HTERT RPE-1 (cell line): ENCODE measurements around the gene KDM2A.
"Not testable (repeated sequence)": the region's sequence is repeated elsewhere in the genome, so short reads cannot be mapped to it uniquely, and the experiment has no call there.

Experiments used
- in situ Hi-C: fragments of 300-500 bp; cut with MboI; formaldehyde crosslinking; loops from 4 replicates; pipeline ENCODE4 v1.14.3; 2020; ENCODE audit warnings: low sequenced_read_pairs

The KDM2A gene

GRCh38 chr11:67167091-67167490, 48.0 kb downstream of the KDM2A start:
- in situ Hi-C loops, result no loop called here

GRCh38 chr11:67167719-67168118, 48.7 kb downstream of the KDM2A start:
- in situ Hi-C loops, result no loop called here

GRCh38 chr11:67168911-67169310, 49.8 kb downstream of the KDM2A start:
- in situ Hi-C loops, result not testable (repeated sequence)

GRCh38 chr11:67174311-67174710, 55.2 kb downstream of the KDM2A start:
- in situ Hi-C loops, result no loop called here

GRCh38 chr11:67177399-67178281, 58.6 kb downstream of the KDM2A start:
- in situ Hi-C loops, result no loop called here

GRCh38 chr11:67178421-67178820, 59.4 kb downstream of the KDM2A start:
- in situ Hi-C loops, result no loop called here

GRCh38 chr11:67178878-67179277, 59.8 kb downstream of the KDM2A start:
- in situ Hi-C loops, result no loop called here

- in situ Hi-C loops, result no loop called here
Observed at GRCh38 chr11:67179892-67180490, 60.9 kb downstream of the KDM2A start.

GRCh38 chr11:67194096-67194495, 75.0 kb downstream of the KDM2A start:
- in situ Hi-C loops, result no loop called here

- in situ Hi-C loops, result no loop called here
Observed at GRCh38 chr11:67195971-67196456, 77.0 kb downstream of the KDM2A start.

GRCh38 chr11:67197606-67198005, 78.5 kb downstream of the KDM2A start:
- in situ Hi-C loops, result no loop called here

- in situ Hi-C loops, result not testable (repeated sequence)
Observed at GRCh38 chr11:67198781-67199180, 79.7 kb downstream of the KDM2A start.

- in situ Hi-C loops, result no loop called here
Observed at GRCh38 chr11:67199751-67200150, 80.7 kb downstream of the KDM2A start.

- in situ Hi-C loops, result no loop called here
Observed at GRCh38 chr11:67202028-67202427, 83.0 kb downstream of the KDM2A start.

- in situ Hi-C loops, result no loop called here
Observed at GRCh38 chr11:67204822-67205221, 85.8 kb downstream of the KDM2A start.

- in situ Hi-C loops, result not testable (repeated sequence)
Observed at GRCh38 chr11:67209222-67209621, 90.2 kb downstream of the KDM2A start.

- in situ Hi-C loops, result no loop called here
Observed at GRCh38 chr11:67211656-67212436, 92.8 kb downstream of the KDM2A start.

GRCh38 chr11:67213178-67213621, 94.1 kb downstream of the KDM2A start:
- in situ Hi-C loops, result no loop called here

GRCh38 chr11:67227726-67228125, 108.7 kb downstream of the KDM2A start:
- in situ Hi-C loops, result no loop called here

- in situ Hi-C loops, result no loop called here
Observed at GRCh38 chr11:67230406-67230805, 111.3 kb downstream of the KDM2A start.

GRCh38 chr11:67230886-67231285, 111.8 kb downstream of the KDM2A start:
- in situ Hi-C loops, result no loop called here
